Ascending aorta (tissue), 2 donors: ENCODE data around the gene KCNN4. TPM values are rescaled to one million over a fixed set of nuclear protein-coding genes. Genes with fewer than 3 reads are reported as not detected.

ENCODE experiments used
- DNase-seq, 2 donors: peaks; one replicate each; pipeline ENCODE4 v3.0.0-alpha.2; 2019; ENCODE audit warnings: low spot score in 2 of 2
- H3K27ac ChIP-seq, 2 donors: fragments of 200-600 bp; sonication (generic); one replicate each; pipeline ENCODE4 v1.5.1; 2016 to 2017; ENCODE audit warnings: mild to moderate bottlenecking in 1 of 2
- H3K27me3 ChIP-seq: fragments of 200-600 bp; sonication (generic); one replicate; pipeline ENCODE4 v1.5.1; 2017
- H3K36me3 ChIP-seq, 2 donors: fragments of 200-600 bp; sonication (generic); one replicate each; pipeline ENCODE4 v1.5.1; 2016
- H3K4me1 ChIP-seq, 2 donors: fragments of 200-600 bp; sonication (generic); one replicate each; pipeline ENCODE4 v1.5.1; 2016 to 2017; ENCODE audit warnings: mild to moderate bottlenecking in 1 of 2
- H3K4me3 ChIP-seq, 2 donors: fragments of 200-600 bp; sonication (generic); one replicate each; pipeline ENCODE4 v1.5.1; 2016 to 2017; ENCODE audit warnings: mild to moderate bottlenecking in 1 of 2
- H3K9me3 ChIP-seq, 2 donors: fragments of 200-600 bp; sonication (generic); one replicate each; pipeline ENCODE4 v1.5.1; 2016
- CTCF ChIP-seq, 3 experiments: fragments of 200-600 bp in 2 of 3; fragments of 450-650 bp in 1 of 3; sonication (generic) in 2 of 3; IDR thresholded peaks; one replicate each; pipeline ENCODE4 v1.5.1; 2016 to 2019; ENCODE audit warnings: antibody characterized with exemption in 3 of 3, mild to moderate bottlenecking in 1 of 3, moderate library complexity in 1 of 3
- intact Hi-C: fragments of 100-400 bp; cut with DNase I; formaldehyde crosslinking; loops from one replicate; pipeline ENCODE4 v1.15.1; 2023
- total RNA-seq: library from RNA; depleted of rRNA; stranded (reverse); fragments of >200 nt; gene quantifications from one replicate; pipeline ENCODE4 v1.1.0, GENCODE V29; 2016

Gene KCNN4
- total RNA-seq, 1 donor from 2014 or later = 2.3 TPM

DNA sequence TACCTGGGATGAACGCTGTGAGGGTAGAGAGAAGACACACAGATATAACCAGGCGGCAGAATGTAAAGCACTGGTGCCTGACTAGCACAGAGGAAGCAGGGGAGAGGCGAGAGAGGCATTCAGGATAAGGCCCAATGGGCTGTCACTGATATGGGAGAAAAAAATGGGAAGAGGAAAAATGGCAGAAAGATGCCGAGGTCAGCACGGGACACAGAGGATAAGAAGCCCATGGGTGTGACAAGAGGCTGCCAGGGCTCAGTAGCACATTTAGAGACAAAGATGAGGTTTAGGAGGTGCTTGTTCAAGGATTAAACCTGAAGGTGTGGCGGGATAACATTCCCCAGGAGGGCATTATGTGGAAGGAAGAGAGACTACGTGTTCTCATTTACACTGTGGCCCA, 31.6 kb downstream of the KCNN4 start:
- no peak overlapping the region for H3K27ac ChIP-seq
- H3K4me1 ChIP-seq = peaks cover 2 to 19% of the 10 kb centered on the region in 2 donors
- no peaks in the 10 kb centered on the region for H3K9me3 ChIP-seq
- peaks cover 54 to 65% of the 10 kb centered on the region in 2 donors for H3K36me3 ChIP-seq
- no peak overlapping the region for H3K4me3 ChIP-seq
- intact Hi-C loops = no loop called here
- TF ChIP-seq CTCF (IDR thresholded peaks at IDR 0.05) = no peak
- H3K27me3 ChIP-seq = no peaks in the 10 kb centered on the region
- DNase-seq = no peak

DNA sequence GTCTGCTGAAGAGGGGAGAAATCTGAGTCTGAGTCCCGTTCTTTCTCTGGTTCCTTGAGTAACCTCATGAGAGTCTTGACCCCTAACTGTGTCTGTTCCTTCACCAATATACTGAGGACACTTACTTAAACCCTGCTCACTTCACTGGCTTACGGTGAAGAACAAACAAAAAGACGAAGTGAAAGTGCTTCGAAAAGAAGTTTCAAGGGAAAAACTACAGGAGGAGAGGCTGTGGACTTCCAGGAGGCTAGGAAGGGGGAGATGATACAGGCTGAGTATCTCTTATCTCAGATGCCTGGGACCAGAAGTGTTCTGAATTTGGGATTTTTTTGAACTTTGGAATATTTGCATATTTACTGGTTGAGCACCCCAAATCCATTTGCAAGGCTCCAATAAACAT, 32.1 kb downstream of the KCNN4 start:
- intact Hi-C loops = no loop called here
- H3K27ac ChIP-seq = no peak overlapping the region
- no peak for DNase-seq
- no peaks in the 10 kb centered on the region for H3K9me3 ChIP-seq
- H3K4me1 ChIP-seq = peaks cover 0 to 15% of the 10 kb centered on the region in 2 donors
- no peak overlapping the region for H3K4me3 ChIP-seq
- H3K36me3 ChIP-seq = peaks cover 57 to 69% of the 10 kb centered on the region in 2 donors
- no peak for TF ChIP-seq CTCF (IDR thresholded peaks at IDR 0.05)
- no peaks in the 10 kb centered on the region for H3K27me3 ChIP-seq

DNA sequence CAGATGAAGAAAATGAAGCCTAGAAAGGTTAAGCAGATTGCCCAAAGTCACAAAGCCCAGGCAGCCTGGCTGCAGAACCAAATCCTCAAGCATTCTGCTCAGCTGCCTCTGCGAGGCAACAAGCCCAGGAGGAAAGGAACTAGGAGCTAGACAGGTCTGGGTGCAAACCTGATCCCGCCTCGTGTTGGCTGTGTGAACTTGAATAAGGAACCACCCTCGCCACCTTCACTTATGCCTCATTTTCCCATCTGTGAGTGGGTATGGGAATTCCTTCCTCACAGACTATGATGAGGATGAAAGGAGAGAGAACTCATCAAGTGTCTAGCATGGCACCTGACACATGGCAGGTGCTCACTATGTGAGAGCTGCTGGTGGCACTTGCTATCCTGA, 32.6 kb downstream of the KCNN4 start:
- intact Hi-C loops = no loop called here
- no peaks in the 10 kb centered on the region for H3K9me3 ChIP-seq
- no peak overlapping the region for H3K27ac ChIP-seq
- H3K27me3 ChIP-seq = no peaks in the 10 kb centered on the region
- H3K4me1 ChIP-seq = peaks cover 0 to 10% of the 10 kb centered on the region in 2 donors
- no peak overlapping the region for H3K4me3 ChIP-seq
- H3K36me3 ChIP-seq = peaks cover 57 to 73% of the 10 kb centered on the region in 2 donors
- no peak for DNase-seq
- no peak for TF ChIP-seq CTCF (IDR thresholded peaks at IDR 0.05)

- Histone ChIP-seq H3K4me3 (no peak overlapping the region), H3K4me1 (peaks cover 0 to 5% of the 10 kb centered on the region in 2 donors), H3K9me3 (no peaks in the 10 kb centered on the region), H3K36me3 (peaks cover 57 to 78% of the 10 kb centered on the region in 2 donors), H3K27ac (no peak overlapping the region), H3K27me3 (no peaks in the 10 kb centered on the region)
- TF ChIP-seq CTCF (IDR thresholded peaks at IDR 0.05) = no peak
- intact Hi-C loops = no loop called here
- DNase-seq = no peak
These were observed 33.1 kb downstream of the KCNN4 start for GRCh38 chr19:43747557-43748204.

DNA sequence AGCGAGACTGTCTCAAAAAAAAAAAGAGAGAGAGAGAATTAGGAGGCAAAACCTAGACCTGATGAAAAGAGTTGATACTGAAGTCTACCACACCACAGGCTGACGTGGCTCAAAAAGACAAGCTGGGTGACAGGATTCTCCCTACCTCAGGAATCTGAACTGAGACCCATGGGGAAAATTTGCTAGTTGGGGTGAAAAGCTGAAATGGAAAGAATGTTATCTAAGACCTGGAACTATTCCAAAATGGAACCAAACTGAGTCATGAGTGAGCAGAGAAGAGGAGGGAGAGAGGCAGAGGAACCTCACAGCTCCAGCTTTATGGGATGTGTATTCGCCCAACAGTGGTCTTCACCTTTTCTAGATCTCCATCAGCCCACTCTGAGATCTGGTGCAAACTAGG, 37.7 kb downstream of the KCNN4 start:
- H3K9me3 ChIP-seq = no peaks in the 10 kb centered on the region
- intact Hi-C loops = no loop called here
- no peak overlapping the region for H3K27ac ChIP-seq

More for the DNA sequence above, 37.7 kb downstream of the KCNN4 start:
- no peak for TF ChIP-seq CTCF (IDR thresholded peaks at IDR 0.05)
- Histone ChIP-seq H3K36me3 (peaks cover 71 to 94% of the 10 kb centered on the region in 2 donors), H3K4me1 (no peaks in the 10 kb centered on the region), H3K4me3 (no peak overlapping the region), H3K27me3 (no peaks in the 10 kb centered on the region)
- no peak for DNase-seq
